NCI-H2196 treated with DMSO at 0.1 percent for 48 hours (cell line): ENCODE data around the gene PNMA8C.

Experiments used
- DNase-seq: peaks from one replicate; lab custom pipeline; 2025; ENCODE audit not compliant: unreplicated experiment; lab: John Stamatoyannopoulos, UW

The PNMA8C gene

DNA sequence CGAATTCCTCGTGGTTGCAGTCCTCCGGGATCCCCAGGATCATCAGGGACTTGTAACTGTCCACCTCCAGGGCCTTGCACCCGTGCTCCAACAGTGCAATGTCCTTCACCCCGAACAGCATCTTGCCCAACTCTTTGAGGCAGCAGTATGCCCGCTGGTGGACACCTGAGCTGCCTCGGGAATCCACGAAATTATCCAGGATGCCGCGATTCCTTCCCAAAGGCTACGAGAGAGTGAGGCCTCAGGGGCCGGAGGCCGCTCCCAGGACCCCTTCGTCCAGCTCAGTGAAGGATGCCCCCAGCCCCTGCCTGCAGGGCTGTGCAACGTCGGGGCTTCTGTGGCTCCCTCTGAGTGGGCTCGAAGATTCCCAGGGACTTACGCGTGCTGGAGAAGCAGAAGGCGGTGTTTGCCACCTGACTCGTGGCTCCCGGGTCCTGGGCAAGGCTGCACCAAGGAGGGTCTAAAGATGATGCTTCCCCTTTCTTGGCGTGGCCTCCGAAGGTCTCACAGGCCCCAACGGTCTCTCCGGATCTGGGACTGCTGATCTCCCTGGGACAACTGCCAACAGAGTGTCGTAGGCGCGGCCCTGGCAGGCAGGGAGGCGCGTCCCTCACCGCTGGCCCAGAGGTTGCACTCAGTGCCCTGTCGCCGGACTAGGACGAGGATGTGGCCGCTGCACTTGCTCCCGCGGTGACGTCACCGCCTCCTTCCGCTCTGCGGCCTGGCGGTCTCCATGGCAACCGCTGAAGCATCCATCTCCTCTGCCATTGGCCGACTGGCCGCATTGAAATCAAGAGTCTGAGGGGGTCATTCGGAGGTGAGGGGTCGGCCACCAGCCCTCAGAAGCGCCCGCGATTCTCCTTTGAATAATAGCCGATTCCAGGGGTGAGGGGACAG is at the start of gene PNMA8C:
PNMA8C (minus strand) TSS at position 698 of the 897 bp plus-strand sequence; CDS start at position 121, 577 bp downstream.
- DNase-seq: peak; percentile 87

DNA sequence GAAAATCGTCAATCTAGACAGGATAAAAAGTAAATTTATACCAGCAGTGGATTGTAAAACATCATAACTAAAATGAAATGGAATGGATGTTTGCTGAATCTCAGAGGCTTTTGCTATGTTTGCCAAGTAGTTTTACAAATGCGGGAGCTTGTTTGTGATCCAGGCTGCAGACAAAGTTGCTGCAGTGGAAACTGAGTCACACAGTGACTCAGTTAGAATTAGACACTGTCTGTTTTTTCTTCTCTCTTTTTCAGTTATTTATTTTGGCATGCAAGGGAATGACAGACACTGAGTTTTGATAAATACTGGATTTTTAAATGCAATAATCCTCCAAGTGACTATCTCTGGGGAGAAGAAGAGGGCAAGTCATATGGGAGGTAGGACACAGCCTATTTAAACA is 47.2 kb upstream of the PNMA8C start:
- DNase-seq: no peak

DNA sequence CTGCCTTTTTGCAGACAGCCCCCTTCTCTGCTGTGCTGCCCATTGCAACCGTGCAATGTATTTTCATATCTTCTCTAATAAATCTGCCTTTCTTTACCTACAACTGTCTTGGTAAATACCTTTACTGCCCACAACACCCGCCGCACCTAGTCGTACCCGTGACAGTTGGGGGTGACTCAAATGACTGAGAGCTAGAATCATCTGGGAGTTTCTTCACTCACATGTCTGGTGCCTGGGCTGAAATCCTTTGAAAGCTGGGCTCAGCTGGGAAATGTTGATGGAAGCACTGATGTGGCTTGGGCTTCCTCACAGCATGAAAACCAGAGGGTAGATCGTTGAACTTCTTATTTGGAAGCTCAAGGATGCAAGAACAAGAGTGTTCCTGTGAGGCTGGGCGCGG is 45.5 kb upstream of the PNMA8C start:
- DNase-seq: no peak

DNA sequence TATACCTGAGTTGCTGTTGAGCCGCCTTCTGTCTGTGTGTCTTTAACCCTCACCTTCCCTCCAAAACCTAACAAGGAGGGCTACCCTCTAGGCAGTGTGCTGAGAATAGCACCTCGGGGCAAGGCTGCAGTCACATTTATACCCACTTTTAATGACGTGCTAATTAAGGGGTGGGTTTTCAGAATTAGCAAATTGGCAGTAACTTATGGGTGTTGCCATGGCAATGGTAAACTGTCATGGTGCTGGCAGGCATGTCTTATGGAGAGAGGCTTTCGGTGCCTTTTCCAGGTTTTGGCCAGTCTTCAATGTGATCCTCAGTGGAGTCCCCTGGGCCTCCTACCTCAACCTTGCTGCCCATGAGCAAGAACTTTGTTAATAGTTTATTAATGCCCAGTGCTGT is 43.9 kb upstream of the PNMA8C start:
- DNase-seq: no peak

DNA sequence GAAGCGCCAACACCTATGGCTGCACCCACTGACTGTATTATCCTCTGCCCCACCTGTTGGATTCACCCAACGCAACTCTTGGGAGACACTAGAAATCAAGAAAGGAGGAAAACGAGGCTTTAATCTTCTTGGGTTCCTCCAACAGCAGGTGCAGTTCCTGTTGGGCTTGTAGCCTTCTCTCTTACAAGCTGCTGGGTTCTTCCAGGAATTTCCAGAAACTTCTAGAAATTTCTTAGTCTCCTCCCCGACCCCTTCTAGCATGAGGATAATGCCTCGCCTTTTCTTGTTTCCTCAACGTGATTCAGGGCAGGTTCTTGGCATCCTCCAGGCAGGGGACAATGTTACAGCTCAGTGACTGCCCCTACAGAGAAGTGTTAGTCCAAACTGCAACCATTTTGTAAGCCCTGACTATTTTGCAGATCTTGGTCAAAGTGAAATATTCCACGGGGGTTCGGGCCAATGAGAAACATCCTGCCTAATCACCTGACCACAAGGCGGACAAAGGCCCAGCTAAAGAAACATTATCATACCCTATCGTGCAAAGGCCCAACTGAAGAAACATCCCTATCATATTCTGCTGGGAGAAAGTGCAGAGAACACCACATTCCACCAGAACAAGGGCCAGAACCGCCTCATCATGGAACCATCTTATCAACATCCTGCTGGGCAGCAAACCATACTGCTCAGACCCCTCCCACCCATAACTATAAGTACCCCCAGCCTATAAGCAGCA is 43.2 kb upstream of the PNMA8C start:
- no peak for DNase-seq

DNA sequence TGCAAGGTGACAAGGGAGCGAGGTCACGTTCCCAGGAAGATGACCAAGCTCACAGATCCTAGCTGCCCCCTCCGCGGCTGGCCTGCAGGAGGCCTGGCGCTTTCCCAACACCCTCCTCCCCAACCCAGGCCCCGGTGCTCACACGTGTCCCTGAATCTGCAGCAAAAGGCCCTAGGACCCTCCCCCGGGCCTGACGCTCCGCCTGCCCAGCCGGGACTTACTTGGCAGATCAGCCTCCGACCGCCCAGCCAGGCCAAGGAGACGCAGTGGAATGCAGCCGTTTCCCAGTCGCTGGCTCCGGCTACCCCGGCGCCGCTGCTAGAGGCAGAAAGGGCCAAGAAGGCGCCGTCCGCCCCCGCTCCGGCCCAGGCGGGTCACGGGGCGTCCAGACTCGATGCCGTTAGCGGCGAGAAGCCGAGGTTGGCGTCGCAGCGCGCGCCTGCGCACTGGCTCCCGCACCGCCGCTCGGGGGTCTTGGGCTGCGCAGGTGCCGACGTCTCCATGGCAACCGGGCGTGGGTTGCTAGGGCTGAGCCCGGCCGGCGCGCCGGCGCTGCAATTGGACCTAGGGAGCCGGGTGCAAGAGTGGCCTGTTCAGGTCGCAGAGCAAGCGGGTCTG is 42.5 kb upstream of the PNMA8C start, which contains the start of gene PNMA8A:
PNMA8A (minus strand) TSS at position 448 of the 618 bp plus-strand sequence. CDS start 528 bp downstream, outside the sequence.
- DNase-seq: peak; percentile 47

DNA sequence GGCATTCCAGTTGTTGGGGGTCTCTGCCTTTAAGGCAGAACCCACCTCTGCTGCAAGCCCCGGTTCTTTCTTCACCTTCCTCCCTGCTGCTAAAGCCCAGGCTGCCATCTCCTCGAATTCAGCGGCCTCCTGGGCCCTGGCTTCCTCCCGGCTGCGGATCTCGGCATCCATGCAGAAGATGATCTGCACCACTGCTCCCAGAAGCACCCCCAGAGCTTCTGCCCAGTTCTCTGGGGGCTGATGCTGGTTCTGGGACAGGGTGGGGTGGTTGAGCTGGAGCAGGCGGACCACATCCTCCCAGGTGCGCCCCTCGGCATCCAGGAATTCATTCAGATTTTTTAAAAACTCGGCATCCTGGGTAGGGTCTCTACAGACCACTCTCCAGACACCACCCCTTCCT is 41.6 kb upstream of the PNMA8C start:
- no peak for DNase-seq

DNA sequence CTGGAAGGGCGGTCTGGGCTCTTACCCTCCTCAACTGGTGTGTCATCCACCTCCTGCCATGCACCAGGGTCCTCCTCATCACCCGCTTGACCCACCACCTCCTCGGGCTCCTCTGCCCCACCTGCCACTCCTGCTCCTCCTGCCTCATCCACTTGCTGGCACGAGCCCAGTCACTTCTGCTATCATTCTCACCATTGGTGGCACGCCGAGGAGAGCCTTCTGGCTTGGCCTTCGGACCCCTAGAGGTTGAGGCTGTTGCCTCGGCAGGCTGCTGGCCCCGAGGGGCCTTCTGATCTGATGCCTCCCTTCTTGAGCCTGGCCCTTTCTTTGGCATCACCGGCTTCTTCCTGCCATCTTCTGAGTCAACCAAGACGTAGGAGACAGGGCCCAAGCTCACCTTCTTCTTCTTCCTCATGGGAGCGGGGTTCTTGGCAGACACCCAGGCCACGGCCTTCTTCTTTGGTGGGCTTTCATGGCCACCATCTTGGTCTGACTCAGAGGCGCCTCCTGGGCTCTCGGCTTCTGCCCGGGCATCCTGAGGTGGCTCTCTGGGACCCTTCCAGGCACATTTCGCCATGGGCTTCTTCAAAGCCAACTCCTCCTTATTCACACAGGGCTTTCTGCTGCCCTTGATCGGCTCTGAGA is 40.9 kb upstream of the PNMA8C start:
- DNase-seq: no peak

DNA sequence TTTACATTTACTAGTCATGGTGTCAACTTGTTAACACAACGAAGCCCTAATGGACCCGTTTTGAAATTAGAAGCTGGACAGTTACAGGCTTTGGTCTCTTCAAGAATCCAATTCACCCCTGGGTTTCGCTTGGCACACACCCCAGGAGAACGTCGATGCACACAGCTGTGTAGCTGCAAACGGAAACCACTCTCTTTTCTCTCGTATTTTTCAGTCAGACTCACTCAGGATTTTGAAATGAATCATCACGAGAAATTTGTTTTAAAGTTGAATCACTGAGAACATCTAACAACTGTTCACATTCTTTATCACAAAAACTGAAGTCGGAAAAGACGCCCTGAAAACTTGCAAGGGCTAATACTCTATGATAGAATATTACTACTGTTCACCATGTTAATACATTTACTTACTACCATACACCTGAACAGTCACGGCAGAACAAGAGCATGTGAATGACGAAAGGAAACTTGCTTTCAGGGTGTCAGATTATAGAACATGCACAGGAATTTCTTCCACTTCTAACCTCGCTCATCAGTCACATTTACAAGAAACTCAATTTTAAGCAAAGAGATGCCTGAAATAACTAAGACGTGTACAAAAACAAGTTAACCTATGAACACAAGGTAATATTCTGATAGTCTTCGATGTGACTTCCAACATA is 37.9 kb upstream of the PNMA8C start:
- no peak for DNase-seq

DNA sequence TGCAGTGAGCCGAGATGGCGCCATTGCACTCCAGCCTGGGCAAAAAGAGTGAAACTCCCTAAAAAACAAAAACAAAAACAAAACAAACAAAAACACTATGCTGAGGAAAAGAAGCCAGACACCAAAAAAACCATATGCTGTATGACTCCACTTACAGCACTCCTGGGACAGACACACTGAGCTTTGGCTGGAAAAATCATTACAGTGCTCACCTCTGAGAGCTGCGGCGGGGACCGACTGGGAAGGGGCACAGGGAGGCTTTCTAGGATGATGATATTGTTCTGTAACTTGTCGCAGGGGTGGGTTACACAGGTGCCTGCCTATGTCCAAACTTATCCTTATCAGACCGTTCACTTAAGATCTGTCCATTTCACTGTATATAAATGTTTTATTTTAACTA is 34.8 kb upstream of the PNMA8C start:
- DNase-seq: no peak

DNA sequence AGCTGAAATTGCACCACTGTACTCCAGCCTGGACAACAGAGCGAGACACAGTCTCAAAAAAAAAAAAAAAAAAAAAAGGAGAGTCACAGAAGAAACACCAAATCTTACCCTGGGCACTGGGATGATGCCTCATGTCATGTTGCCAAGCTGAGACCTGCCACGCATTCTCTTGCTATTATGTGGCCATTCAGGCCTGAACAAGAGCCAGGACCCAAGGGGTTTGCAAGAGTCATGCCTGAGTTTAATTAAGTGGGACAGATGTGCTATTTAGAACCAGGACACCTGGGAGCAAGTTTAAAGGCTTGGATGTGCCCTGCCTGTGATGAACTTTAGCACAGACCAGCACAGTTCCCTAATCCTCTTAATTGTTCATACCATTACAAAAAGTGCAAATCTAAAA is 32.8 kb upstream of the PNMA8C start:
- DNase-seq: no peak

DNA sequence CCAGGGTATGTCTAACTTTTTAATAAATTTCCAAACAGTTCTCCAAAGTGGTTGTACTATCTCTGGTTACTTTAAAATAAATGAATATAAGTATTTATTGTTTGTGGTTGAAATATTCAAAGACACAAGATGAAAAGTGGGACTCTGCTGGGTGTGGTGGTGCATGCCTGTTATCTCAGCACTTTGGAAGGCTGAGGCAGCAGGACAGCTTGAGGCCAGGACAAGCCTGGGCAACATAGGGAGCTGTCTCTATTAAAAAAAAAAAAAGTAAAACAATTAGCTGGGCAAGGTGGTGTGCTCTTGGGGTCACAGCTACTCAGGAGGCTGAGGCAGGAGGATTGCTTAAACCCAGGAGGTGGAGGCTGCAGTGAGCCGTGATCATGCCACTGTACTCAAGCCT is 32.2 kb upstream of the PNMA8C start:
- DNase-seq: no peak

DNA sequence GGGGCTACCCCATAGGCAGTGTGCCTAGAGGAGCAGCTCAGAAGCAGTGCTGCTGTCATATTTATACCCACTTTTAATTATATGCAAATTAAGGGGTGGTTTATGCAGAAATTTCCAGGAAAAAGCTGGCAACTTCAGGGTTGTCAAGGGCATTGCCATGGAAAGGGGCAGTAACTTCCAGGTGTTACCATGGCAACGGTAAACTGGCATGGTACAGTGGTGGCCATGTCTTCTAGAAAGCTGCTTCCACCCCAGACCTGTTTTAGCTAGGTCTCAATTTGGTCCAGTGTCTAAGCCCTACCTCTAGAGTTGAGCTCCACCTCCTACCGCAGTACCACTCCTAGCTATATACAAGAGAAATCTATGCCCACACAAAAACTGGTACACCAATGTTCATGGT is 31.3 kb upstream of the PNMA8C start:
- DNase-seq: no peak

DNA sequence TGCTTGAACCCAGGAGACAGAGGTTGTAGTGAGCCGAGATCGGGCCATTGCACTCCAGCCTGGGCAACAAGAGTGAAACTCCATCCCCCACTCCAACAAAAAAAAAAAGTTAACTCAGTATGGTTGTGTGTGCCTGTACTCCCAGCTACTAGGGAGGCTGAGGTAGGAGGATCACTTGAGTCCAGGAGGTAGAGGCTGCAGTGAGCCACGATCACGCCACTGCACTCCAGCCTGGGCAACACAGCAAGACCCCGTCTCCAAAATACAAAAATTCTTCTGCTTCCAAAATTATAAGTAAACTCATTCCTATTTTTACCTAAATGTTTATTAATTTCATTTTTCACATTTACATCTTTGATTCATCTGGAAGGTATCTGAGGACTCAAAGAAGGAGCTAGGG is 28.2 kb upstream of the PNMA8C start:
- no peak for DNase-seq

DNA sequence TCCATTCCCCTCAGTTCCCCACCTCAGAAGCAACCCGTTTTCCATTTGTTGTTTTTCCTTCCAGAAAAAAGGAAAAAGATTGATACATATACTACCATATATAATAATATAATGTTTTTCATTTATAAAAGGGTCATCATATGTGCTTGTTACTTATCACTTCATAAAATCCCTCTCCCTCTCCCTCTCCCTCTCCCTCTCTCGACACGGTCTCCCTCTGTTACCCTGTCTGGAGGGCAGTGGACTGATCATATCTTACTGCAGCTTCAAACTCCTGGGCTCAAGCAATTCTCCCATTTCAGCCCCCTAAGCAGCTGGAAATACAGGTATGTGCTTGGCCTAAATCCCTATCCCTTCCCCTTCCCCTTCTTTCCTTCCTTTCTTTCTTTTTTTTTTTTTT is 25.5 kb upstream of the PNMA8C start:
- DNase-seq: no peak

DNA sequence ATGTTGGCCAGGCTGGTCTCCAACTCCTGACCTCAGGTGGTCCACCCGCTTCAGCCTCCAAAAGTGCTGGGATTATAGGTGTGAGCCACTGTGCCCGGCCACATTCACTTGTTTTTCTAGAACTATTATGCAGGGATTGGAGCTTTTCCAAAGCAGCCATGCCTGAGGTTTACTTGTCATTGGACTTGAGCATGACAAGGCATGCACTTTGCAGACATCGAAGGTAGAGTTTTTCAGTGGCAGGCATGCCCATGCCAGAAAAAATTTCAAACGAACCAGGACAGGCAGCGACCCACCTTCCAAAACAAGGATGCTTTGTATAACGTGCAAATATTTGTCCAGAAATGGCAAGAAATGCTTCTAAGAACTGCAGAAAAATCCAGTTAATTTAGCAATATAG is 24.9 kb upstream of the PNMA8C start:
- no peak for DNase-seq

DNA sequence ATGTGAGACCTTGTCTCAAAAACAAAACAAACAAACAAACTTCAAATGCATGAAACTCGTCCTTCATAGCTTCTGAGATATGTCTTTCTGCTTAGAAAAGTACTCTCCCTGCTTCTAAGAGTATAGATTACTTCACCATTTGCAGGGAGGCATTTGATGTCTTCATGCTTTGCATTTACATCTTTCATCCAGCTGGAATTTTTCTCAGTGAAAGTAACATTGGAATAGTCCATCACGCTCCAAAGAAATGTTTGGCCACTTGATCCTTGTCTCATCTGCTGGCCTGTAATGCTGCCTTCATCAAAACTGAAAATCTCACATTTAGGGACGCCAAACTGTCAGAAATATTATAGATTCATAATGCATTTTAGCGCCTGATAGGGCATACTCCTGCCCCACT is 23.4 kb upstream of the PNMA8C start:
- no peak for DNase-seq

DNA sequence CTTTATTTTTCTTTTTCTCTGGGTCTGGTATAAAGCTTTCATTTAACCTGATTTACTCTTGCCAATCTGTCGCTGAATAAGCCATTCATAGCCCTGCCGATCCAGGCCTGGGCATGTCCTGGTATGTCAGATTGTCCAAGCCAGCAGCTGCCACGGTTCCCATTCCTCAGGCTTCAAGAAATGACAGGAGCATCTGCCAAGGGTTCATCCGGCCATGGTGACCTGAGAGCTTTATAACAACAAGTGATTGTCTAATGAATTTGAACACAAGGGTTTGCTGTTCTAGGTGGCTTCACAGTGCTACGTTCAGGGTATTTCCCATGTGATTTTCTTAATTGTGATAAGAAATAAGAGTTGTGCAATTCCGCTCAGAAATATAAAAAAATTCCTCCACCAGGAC is 22.6 kb upstream of the PNMA8C start:
- no peak for DNase-seq

DNA sequence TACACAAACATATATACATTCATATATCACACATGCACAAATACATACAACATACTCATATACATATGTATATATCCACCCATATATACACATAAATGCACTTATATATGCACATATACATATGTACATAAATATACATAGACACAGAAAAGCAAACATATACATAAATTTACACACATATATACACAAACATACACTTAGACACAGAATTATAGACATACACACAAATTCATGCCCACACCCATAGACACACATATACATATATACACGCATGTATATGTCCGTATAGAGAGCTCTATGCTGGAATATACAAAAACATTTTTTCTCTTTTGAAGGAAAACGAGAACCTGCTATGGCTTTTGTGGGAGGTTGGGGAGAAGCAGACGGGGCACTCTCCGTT is 22.0 kb upstream of the PNMA8C start:
- no peak for DNase-seq

DNA sequence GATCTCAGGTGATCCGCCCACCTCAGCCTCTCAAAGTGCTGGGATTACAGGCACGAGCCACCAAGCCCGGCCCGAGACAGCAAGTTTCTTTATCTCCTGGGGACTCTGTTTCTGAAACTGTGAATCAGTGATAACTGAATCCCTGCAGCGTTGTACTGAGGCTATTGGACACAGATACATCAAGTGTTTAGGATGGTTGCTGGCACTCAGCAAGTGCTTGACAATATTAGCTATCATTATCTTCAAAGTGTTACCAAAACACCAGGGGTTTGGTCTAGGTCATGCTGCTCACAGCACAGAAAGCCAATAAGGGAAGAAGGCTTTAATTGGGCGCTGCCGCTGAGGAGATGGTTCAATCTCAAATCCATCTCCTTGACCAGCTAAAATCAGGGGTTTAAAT is 20.5 kb upstream of the PNMA8C start:
- no peak for DNase-seq

DNA sequence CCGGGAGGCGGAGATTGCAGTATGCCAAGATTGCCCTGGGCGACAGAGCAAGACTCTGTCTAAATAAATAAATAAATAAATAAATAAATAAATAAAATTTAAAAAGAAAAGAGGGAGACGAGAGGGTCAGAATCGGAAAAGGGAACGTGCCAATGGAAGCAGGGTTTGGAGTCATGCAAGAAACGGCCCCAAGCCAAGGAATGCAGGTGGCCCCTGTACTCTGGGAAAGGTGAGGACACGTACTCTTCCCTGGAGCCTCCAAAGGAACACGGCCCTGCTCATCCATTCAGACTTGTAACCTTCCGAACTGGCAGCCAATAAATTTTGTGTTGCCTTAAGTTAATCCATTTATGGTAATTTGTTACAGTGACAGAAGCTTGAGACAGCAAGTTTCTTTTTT is 19.9 kb upstream of the PNMA8C start:
- DNase-seq: no peak
